ENCODE measurements around the gene OXCT1.

The OXCT1 gene

DNA sequence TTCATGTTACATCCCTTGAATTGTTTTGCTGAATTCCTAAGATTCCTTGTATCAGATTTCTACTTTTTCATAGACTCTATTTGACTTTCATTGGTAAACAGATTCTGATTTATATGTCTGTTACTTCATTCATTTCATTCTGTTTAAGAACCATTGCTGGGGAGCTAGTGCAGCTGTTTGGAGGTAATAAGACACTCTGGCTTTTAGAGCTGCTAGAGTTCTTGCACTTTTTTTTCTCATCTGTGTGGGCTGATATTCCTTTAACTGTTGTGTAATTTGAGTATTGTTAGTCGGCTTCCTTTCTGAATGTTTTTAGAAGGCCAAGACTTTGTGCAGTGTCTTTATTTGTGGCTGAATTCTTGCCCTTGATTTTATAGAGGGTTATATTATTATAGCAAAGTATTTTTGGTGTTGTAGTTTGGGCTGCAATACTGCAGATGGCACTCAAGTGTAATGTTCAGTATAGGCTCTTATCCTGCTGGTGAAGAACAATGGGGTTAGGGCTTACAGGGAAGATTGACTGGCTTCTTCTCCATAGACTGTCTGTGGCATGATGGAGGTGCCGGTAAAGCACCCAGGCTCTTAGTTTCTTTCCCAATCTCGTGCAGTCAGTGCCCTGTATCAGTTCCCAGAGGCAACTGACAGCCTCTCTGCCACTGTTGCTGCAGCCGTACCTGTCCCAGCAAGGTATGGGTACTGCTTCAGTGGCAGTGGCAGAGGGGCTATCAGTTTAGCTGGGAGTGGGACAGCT, 162.2 kb downstream of the OXCT1 start:
- DNase-seq (ENCODE audit: low read depth), result no peak

DNA sequence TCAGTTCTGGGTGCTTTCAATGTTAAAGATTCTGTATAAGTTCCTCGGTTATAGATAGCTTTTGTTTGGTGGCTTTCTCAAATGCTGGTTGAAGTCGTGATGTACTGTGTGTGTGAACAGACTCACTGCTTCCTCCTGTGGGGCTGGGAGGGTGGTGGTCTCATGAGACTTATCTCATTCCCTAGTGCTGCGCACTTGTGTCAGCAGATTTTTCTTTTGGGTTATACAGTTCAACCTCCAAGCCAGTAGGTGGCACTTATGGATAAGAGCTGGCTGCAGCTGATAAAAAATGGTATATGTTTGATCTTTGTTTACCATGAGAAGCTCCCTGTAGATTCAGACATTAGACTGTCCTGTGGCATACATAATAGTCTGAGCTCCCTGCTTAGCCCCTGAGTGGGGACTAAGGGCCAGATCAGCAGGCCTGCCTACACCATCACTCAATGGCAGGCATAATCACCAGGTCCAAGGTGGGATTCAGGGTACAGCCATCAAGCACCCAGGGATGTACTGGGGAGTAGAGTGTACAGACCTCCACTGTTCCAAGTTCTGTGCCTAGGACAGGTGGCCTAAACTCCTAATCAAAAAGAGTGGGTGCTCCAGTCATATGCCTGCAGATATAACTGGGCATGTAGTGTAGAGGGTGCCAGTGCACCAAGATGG, 174.2 kb downstream of the OXCT1 start:
- no peak for DNase-seq (ENCODE audit: low read depth)
- TF ChIP-seq, protein P1, sequence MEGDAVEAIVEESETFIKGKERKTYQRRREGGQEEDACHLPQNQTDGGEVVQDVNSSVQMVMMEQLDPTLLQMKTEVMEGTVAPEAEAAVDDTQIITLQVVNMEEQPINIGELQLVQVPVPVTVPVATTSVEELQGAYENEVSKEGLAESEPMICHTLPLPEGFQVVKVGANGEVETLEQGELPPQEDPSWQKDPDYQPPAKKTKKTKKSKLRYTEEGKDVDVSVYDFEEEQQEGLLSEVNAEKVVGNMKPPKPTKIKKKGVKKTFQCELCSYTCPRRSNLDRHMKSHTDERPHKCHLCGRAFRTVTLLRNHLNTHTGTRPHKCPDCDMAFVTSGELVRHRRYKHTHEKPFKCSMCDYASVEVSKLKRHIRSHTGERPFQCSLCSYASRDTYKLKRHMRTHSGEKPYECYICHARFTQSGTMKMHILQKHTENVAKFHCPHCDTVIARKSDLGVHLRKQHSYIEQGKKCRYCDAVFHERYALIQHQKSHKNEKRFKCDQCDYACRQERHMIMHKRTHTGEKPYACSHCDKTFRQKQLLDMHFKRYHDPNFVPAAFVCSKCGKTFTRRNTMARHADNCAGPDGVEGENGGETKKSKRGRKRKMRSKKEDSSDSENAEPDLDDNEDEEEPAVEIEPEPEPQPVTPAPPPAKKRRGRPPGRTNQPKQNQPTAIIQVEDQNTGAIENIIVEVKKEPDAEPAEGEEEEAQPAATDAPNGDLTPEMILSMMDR (IDR thresholded peaks at IDR 0.05; ENCODE audit: low read depth, low read length, missing control alignments), result peak; percentile 52
- no peak overlapping the region for H3K4me3 ChIP-seq (ENCODE audit: low read depth, low read length)

More for the DNA sequence above, 162.2 kb downstream of the OXCT1 start:
- TF ChIP-seq, protein P1 (IDR thresholded peaks at IDR 0.05; ENCODE audit: low read depth, low read length, missing control alignments), result peak; percentile 61
- H3K4me3 ChIP-seq (ENCODE audit: low read depth, low read length), result no peak overlapping the region

- TF ChIP-seq, protein P1 (IDR thresholded peaks at IDR 0.05; ENCODE audit: low read depth, low read length, missing control alignments), result no peak
- no peak for DNase-seq (ENCODE audit: low read depth)
- H3K4me3 ChIP-seq (ENCODE audit: low read depth, low read length), result no peak overlapping the region
Measured at GRCh38 chr5:41686767-41687166, 183.5 kb downstream of the OXCT1 start.

- no peak for DNase-seq (ENCODE audit: low read depth)
- H3K4me3 ChIP-seq (ENCODE audit: low read depth, low read length), result no peak overlapping the region
- TF ChIP-seq, protein P1 (IDR thresholded peaks at IDR 0.05; ENCODE audit: low read depth, low read length, missing control alignments), result no peak
Measured at GRCh38 chr5:41686191-41686590, 184.0 kb downstream of the OXCT1 start.

DNA sequence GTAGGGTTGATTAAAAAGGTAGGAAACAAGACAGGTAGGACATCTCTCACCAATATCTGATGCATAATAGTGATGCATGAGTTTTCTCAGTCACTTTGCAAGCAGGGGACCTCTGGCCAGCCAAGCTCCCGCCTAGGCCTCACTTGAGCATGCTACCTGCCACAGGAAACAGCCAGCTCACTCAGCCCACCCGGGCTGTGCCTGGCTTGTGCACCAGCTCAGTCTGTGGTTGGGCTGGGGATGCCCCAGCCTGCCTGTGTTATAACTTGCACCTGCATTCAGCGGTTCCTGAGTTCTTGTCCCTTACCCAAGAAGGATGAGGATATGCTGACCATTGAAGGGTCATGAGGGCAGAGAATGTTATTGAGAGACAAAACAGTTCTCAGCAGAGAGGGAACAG, 187.0 kb downstream of the OXCT1 start:
- no peak overlapping the region for H3K4me3 ChIP-seq (ENCODE audit: low read depth, low read length)
- no peak for DNase-seq (ENCODE audit: low read depth)
- TF ChIP-seq, protein P1 (IDR thresholded peaks at IDR 0.05; ENCODE audit: low read depth, low read length, missing control alignments), result no peak

- DNase-seq (ENCODE audit: low read depth), result no peak
- TF ChIP-seq, protein P1 (IDR thresholded peaks at IDR 0.05; ENCODE audit: low read depth, low read length, missing control alignments), result no peak
- H3K4me3 ChIP-seq (ENCODE audit: low read depth, low read length), result no peak overlapping the region
Measured at GRCh38 chr5:41682641-41683040, 187.6 kb downstream of the OXCT1 start.
